ENCODE results near the gene CA7.

CA7 gene

DNA sequence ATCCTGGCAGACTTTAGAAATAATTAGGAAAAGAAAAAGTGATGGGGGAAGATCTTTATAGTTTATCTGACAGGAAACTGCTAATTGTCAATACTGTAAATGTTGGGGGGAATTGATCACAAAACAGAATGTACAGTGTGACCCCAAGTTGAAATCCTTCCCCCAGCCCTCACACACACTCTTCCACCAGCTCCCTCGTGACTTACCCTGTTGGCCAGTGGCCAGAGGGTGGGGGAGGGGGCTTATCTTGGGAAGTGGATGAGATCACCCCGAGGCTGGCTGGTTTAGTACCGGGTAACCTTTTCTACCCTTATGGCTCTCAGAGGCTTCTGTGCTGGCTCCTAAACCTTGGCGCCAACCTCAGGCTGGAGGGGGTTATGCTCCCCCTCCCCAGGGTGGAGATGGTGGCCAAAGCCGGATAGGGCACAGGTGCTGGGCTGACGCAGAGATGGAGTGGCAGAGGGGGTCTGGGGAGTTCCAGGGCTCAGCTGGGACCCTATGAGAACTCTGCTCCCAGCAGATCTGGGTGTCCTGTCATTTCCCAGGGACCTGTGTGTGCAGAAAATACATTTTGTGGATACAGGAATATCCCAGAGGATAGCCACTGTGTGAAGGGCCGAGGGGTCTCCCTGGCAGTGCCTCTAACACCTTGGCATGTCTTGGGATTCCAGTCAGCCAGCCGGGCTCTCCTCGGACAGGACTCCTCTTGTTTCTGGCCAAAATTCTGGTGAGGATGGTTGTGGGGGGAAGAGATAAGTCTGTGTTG, 55.9 kb downstream of the CA7 start:
- H3K27ac ChIP-seq (replicated peaks), result no peak overlapping the region
- peak in 1 of 2 experiments; percentile 19 for DNase-seq (ENCODE audit: low read depth in 1 of 2, low spot score in 1 of 2)
- TF ChIP-seq POLR2AphosphoS5 (IDR thresholded peaks at IDR 0.05; ENCODE audit: low read depth) (no peak), SPI1 (IDR thresholded peaks at IDR 0.05; ENCODE audit: borderline replicate concordance, low read depth) (no peak), GABPA (IDR thresholded peaks at IDR 0.05; ENCODE audit: low read depth) (no peak)
- TF ChIP-seq, protein P1, sequence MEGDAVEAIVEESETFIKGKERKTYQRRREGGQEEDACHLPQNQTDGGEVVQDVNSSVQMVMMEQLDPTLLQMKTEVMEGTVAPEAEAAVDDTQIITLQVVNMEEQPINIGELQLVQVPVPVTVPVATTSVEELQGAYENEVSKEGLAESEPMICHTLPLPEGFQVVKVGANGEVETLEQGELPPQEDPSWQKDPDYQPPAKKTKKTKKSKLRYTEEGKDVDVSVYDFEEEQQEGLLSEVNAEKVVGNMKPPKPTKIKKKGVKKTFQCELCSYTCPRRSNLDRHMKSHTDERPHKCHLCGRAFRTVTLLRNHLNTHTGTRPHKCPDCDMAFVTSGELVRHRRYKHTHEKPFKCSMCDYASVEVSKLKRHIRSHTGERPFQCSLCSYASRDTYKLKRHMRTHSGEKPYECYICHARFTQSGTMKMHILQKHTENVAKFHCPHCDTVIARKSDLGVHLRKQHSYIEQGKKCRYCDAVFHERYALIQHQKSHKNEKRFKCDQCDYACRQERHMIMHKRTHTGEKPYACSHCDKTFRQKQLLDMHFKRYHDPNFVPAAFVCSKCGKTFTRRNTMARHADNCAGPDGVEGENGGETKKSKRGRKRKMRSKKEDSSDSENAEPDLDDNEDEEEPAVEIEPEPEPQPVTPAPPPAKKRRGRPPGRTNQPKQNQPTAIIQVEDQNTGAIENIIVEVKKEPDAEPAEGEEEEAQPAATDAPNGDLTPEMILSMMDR (IDR thresholded peaks at IDR 0.05; ENCODE audit: insufficient read depth, low read length), result no peak
- TF ChIP-seq, protein P2, sequence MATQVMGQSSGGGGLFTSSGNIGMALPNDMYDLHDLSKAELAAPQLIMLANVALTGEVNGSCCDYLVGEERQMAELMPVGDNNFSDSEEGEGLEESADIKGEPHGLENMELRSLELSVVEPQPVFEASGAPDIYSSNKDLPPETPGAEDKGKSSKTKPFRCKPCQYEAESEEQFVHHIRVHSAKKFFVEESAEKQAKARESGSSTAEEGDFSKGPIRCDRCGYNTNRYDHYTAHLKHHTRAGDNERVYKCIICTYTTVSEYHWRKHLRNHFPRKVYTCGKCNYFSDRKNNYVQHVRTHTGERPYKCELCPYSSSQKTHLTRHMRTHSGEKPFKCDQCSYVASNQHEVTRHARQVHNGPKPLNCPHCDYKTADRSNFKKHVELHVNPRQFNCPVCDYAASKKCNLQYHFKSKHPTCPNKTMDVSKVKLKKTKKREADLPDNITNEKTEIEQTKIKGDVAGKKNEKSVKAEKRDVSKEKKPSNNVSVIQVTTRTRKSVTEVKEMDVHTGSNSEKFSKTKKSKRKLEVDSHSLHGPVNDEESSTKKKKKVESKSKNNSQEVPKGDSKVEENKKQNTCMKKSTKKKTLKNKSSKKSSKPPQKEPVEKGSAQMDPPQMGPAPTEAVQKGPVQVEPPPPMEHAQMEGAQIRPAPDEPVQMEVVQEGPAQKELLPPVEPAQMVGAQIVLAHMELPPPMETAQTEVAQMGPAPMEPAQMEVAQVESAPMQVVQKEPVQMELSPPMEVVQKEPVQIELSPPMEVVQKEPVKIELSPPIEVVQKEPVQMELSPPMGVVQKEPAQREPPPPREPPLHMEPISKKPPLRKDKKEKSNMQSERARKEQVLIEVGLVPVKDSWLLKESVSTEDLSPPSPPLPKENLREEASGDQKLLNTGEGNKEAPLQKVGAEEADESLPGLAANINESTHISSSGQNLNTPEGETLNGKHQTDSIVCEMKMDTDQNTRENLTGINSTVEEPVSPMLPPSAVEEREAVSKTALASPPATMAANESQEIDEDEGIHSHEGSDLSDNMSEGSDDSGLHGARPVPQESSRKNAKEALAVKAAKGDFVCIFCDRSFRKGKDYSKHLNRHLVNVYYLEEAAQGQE (IDR thresholded peaks at IDR 0.05; ENCODE audit: insufficient replicate concordance, low read depth), result no peak
- H3K4me3 ChIP-seq (replicated peaks; ENCODE audit: insufficient read depth, low read length), result no peak overlapping the region
- no peaks in the 10 kb centered on the region for H3K27me3 ChIP-seq (ENCODE audit: insufficient read depth, poor library complexity, severe bottlenecking)

DNA sequence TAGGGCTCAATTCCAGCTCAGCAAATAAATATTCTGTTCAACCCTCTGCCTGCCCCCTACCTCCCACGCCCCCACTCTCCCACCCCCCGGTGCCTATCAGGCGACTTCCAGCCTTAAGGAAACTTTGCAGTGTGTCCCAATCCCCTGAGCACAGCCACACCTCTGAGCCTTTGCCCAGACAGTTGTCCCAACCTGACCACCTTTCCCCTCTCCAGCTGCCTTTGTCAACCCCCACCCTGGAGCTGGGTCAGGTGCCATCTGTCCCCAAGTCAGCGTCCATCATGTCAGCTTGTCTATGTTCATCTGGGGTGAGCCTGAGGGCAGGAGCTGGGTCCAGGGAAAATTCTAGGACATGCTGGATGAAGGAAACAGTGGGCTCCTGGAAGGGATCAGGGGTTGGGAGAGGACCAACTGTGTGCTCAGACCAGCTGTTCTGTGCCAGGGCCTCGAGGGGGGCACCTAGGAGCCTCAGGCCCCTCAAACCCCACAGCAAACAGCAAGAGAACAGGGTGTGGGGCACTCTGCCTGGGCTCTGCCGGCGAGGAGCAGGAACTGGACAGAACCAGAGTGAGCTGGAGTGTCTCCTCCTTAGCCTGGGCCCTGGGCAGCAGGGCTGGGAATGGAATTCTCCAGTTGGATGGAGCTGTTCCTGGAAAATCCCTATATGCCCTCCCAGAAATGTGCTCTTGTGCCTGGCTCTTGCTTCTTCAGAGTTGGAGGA, 56.7 kb downstream of the CA7 start:
- Histone ChIP-seq H3K27ac (replicated peaks) (no peak overlapping the region), H3K27me3 (ENCODE audit: insufficient read depth, poor library complexity, severe bottlenecking) (no peaks in the 10 kb centered on the region), H3K4me3 (replicated peaks; ENCODE audit: insufficient read depth, low read length) (no peak overlapping the region)
- no peak for DNase-seq (ENCODE audit: low read depth in 1 of 2, low spot score in 1 of 2)
- TF ChIP-seq POLR2AphosphoS5 (IDR thresholded peaks at IDR 0.05; ENCODE audit: low read depth), result no peak

DNA sequence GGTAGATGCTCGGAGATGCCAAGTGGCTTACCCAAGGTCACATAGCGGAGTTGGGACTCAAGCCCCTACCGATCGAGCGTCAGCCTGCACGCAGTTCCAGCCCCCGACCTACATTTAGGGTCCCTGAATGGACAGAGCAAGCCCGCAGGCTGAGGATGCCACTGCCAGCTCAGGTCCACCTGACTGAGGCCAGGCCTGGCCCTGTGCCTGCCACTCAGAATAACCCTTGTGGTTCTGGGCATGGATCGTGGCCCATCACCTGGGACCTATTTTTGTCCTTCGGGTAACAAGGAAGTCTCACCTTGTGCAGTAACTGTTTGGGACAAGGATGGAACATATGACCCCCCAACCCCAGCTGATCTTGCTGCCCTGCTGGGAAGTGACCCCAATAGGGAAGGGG, 57.4 kb downstream of the CA7 start:
- Histone ChIP-seq H3K27ac (replicated peaks) (no peak overlapping the region), H3K27me3 (ENCODE audit: insufficient read depth, poor library complexity, severe bottlenecking) (no peaks in the 10 kb centered on the region), H3K4me3 (replicated peaks; ENCODE audit: insufficient read depth, low read length) (no peak overlapping the region)
- no peak for DNase-seq (ENCODE audit: low read depth in 1 of 2, low spot score in 1 of 2)
- no peak for TF ChIP-seq GABPA (IDR thresholded peaks at IDR 0.05; ENCODE audit: low read depth)
- TF ChIP-seq, protein P2 (IDR thresholded peaks at IDR 0.05; ENCODE audit: insufficient replicate concordance, low read depth), result no peak
- TF ChIP-seq SPI1 (IDR thresholded peaks at IDR 0.05; ENCODE audit: borderline replicate concordance, low read depth), result no peak
- TF ChIP-seq, protein P1 (IDR thresholded peaks at IDR 0.05; ENCODE audit: insufficient read depth, low read length), result no peak
- no peak for TF ChIP-seq POLR2AphosphoS5 (IDR thresholded peaks at IDR 0.05; ENCODE audit: low read depth)
